Osteocyte (in vitro differentiated cells): ENCODE results near the gene ITLN2. TPM values are rescaled to one million over a fixed set of nuclear protein-coding genes. Genes with fewer than 3 reads are reported as not detected.

Source experiments
- DNase-seq: peaks from one replicate; pipeline ENCODE4 v3.0.0; 2021; ENCODE audit warnings: mixed read lengths; ENCODE audit not compliant: unreplicated experiment; ENCODE audit errors: extremely low spot score
- H3K27ac Mint-ChIP-seq: one replicate; pipeline ENCODE4 v1.8.0; 2021; ENCODE audit warnings: mild to moderate bottlenecking, mixed read lengths; ENCODE audit not compliant: unreplicated experiment
- H3K27me3 Mint-ChIP-seq: one replicate; pipeline ENCODE4 v1.8.0; 2021; ENCODE audit warnings: mixed read lengths; ENCODE audit not compliant: unreplicated experiment
- H3K36me3 Mint-ChIP-seq: one replicate; pipeline ENCODE4 v1.8.0; 2021; ENCODE audit warnings: mixed read lengths; ENCODE audit not compliant: unreplicated experiment
- H3K4me1 Mint-ChIP-seq: one replicate; pipeline ENCODE4 v1.8.0; 2021; ENCODE audit warnings: mixed read lengths; ENCODE audit not compliant: unreplicated experiment
- H3K4me3 Mint-ChIP-seq: one replicate; pipeline ENCODE4 v1.8.0; 2021; ENCODE audit warnings: mild to moderate bottlenecking, moderate library complexity, mixed read lengths; ENCODE audit not compliant: unreplicated experiment
- H3K9me3 Mint-ChIP-seq: one replicate; pipeline ENCODE4 v1.8.0; 2021; ENCODE audit warnings: mixed read lengths; ENCODE audit not compliant: unreplicated experiment
- CTCF ChIP-seq: fragments of 200-600 bp; sonication (generic); IDR thresholded peaks from 2 replicates; pipeline ENCODE4 v1.5.0; 2021; ENCODE audit warnings: antibody characterized with exemption, mild to moderate bottlenecking, moderate library complexity
- total RNA-seq: library from RNA; stranded (reverse); gene quantifications from 2 replicates; pipeline ENCODE4 v1.2.1, GENCODE V29; 2021

The ITLN2 gene
- total RNA-seq, 1 donor from 2014 or later, result not detected

- Mint-ChIP-seq H3K36me3 (no peaks in the 10 kb centered on the region), H3K27ac (no peak overlapping the region), H3K27me3 (peaks cover 2% of the 10 kb centered on the region), H3K9me3 (no peaks in the 10 kb centered on the region), H3K4me3 (no peak overlapping the region), H3K4me1 (no peaks in the 10 kb centered on the region)
- no peak for TF ChIP-seq CTCF
- no peak for DNase-seq
Observed at GRCh38 chr1:160911925-160912324, 42.7 kb downstream of the ITLN2 start.

DNA sequence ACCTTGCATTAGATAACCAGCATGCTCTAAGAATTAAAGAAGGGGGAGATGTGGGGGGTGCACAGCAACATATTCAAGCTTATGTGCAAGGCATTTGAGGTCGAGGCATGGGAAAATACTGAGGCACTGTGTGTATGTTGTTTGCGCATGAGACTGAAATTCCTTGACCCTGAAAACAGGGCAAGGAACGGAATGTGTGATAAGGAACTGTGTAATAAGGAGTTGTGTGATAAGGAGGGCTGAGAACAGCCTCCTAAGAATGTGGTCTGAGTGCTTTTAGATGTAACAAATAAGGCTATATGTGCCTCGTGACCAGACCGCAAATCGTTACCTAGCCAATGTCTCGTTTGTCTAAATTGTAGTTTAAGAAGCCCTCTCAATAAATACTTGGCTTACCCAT, 43.2 kb downstream of the ITLN2 start:
- DNase-seq, result no peak
- TF ChIP-seq CTCF, result no peak
- Mint-ChIP-seq H3K36me3 (no peaks in the 10 kb centered on the region), H3K27ac (no peak overlapping the region), H3K4me3 (no peak overlapping the region), H3K9me3 (no peaks in the 10 kb centered on the region), H3K27me3 (no peaks in the 10 kb centered on the region), H3K4me1 (no peaks in the 10 kb centered on the region)

DNA sequence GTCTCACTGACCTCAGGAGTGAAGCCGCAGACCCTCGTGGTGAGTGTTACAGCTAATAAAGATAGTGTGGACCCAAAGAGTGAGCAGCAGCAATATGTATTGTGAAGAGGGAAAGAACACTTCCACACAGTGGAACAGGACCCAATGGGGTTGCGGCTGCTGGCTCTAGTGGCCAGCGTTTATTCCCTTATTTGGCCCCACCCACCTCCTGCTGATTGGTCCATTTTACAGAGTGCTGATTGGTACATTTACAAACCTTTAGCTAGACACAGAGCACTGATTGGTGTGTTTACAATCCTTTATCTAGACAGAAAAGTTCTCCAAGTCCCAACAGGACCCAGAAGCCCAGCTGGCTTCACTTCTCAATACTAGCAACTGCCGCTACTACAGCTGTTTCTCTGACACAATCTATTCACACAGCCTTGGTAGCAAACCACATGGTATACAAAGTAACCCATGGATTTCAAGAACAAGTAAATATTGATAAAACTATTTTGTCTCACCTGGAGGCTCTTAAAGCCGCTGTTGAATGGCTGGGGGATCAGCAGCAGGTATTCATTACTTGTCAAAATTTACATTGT, 44.3 kb downstream of the ITLN2 start:
- no peak for DNase-seq
- no peak for TF ChIP-seq CTCF
- H3K9me3 Mint-ChIP-seq, result no peaks in the 10 kb centered on the region
- H3K4me1 Mint-ChIP-seq, result no peaks in the 10 kb centered on the region
- H3K27ac Mint-ChIP-seq, result no peak overlapping the region
- no peak overlapping the region for H3K4me3 Mint-ChIP-seq
- no peaks in the 10 kb centered on the region for H3K36me3 Mint-ChIP-seq
- H3K27me3 Mint-ChIP-seq, result no peaks in the 10 kb centered on the region

DNA sequence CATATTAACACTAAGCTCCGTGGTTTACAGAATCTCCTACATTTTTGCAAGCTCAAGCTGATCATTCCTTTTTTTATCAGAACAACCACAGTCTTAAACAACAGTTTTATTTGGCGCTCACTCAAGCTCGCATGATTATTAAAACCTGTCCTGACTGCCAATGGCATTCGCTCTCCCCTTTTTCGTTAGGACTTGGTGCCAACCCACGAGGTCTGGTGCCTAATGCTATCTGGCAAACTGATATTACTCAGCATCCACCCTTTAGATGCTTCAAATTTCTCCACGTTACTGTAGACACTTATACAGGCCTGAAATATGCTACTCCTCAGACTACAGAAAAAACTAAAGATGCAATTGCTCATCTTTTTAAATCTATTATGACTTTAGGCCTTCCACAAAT, 46.6 kb downstream of the ITLN2 start:
- Mint-ChIP-seq H3K4me3 (no peak overlapping the region), H3K27ac (no peak overlapping the region), H3K4me1 (no peaks in the 10 kb centered on the region), H3K27me3 (no peaks in the 10 kb centered on the region), H3K9me3 (no peaks in the 10 kb centered on the region), H3K36me3 (no peaks in the 10 kb centered on the region)
- no peak for TF ChIP-seq CTCF
- DNase-seq, result no peak

DNA sequence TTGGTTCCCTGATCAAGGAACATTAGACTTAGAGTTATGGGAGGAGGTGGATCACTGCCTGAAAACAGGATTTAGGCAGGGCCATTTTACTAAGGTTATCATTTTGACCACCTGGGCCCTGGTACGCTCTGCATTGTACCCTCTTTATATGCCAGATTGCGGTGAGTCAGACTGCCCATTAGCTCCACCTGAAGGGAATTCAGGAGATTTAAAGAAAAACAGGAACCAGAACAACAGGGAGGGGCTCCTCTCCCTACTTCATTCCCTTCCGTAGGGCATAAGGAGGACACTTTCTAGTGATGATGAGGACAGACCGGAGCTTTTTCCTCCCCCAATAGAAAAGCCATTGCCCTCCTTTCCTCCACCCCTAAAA, 49.0 kb downstream of the ITLN2 start:
- no peaks in the 10 kb centered on the region for H3K4me1 Mint-ChIP-seq
- no peak for DNase-seq
- TF ChIP-seq CTCF, result no peak
- H3K4me3 Mint-ChIP-seq, result no peak overlapping the region
- H3K27ac Mint-ChIP-seq, result no peak overlapping the region
- no peaks in the 10 kb centered on the region for H3K27me3 Mint-ChIP-seq
- no peaks in the 10 kb centered on the region for H3K36me3 Mint-ChIP-seq
- H3K9me3 Mint-ChIP-seq, result no peaks in the 10 kb centered on the region
